ENCODE data around the gene APOL3. TPM values are rescaled to one million over a fixed set of nuclear protein-coding genes. Genes with fewer than 3 reads are reported as not detected.
"Not testable (repeated sequence)": the region's sequence is repeated elsewhere in the genome, so short reads cannot be mapped to it uniquely, and the experiment has no call there.

The APOL3 gene
- total RNA-seq, 1 experiment from 2014 or later, result not detected

GRCh38 chr22:36204632-36205015, 44.1 kb upstream of the APOL3 start:
- intact Hi-C loops (cut with micrococcal nuclease; ENCODE audit: unreplicated experiment), result no loop called here
- no TSS peak for BruUV-seq (replicated peaks)
- Histone ChIP-seq H3K4me1 (ENCODE audit: insufficient read depth, low read length, poor library complexity, severe bottlenecking) (peaks cover 10% of the 10 kb centered on the region), H3K27ac (ENCODE audit: low read depth, low read length, poor library complexity, severe bottlenecking) (no peak overlapping the region), H3K27me3 (replicated peaks; ENCODE audit: insufficient read depth, low read depth, low read length, poor library complexity) (no peaks in the 10 kb centered on the region), H3K36me3 (ENCODE audit: insufficient read depth, low read length, poor library complexity, severe bottlenecking) (no peaks in the 10 kb centered on the region), H3K4me3 (ENCODE audit: low read depth, low read length, poor library complexity, severe bottlenecking) (no peak overlapping the region), H3K9me3 (ENCODE audit: low read depth, low read length, poor library complexity, severe bottlenecking) (peaks cover 8% of the 10 kb centered on the region)
- CTCF ChIA-PET, result no interaction called here
- TF ChIP-seq, protein P1, sequence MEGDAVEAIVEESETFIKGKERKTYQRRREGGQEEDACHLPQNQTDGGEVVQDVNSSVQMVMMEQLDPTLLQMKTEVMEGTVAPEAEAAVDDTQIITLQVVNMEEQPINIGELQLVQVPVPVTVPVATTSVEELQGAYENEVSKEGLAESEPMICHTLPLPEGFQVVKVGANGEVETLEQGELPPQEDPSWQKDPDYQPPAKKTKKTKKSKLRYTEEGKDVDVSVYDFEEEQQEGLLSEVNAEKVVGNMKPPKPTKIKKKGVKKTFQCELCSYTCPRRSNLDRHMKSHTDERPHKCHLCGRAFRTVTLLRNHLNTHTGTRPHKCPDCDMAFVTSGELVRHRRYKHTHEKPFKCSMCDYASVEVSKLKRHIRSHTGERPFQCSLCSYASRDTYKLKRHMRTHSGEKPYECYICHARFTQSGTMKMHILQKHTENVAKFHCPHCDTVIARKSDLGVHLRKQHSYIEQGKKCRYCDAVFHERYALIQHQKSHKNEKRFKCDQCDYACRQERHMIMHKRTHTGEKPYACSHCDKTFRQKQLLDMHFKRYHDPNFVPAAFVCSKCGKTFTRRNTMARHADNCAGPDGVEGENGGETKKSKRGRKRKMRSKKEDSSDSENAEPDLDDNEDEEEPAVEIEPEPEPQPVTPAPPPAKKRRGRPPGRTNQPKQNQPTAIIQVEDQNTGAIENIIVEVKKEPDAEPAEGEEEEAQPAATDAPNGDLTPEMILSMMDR (conservative IDR thresholded peaks at IDR 0.05; ENCODE audit: low read depth, low read length), result 0 out of 2 replicates have a peak, but pooled peaks have one; percentile 8
- no peak for TF ChIP-seq EZH2 (IDR thresholded peaks at IDR 0.05; ENCODE audit: borderline replicate concordance, low read depth, low read length, poor library complexity, severe bottlenecking)
- no peak for DNase-seq (ENCODE audit: low spot score)
- POLR2A ChIA-PET (ENCODE audit: low non-redundant PET), result interaction anchor here (0.7 to 0.9 kb wide), 2 partner anchors 12 to 85 kb away, joined by 3 read pairs; no protein-coding TSS in a partner anchor

DNA sequence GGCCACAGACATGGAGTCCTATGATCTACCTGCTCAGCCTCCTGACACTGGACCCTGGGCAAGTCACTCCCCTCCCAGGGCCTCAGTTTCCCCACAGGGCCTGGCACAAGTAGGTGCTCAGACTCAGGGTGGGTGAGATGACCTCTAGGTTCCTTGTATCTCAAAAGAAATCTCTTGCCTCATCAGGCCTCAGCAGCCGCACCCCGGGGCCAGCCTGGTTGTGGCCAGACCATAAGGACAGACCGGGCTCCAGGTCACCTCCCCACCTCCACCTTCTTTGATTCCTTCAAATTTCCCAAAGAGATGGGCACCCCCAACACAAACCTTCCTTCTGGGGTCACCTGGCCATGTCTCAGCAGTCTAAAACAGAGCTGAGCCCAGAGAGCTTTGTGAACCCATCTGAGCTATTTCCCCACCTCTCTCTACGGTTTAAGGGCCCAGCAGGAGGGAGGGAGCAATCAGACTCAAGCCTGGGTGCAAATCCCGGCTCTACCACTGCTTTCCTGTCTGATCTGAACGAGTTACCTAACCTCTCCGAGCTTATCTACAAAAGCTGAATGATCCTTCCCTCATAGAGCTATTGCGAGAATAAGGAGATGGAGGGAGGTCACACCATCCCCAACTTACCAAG, 43.6 kb upstream of the APOL3 start:
- no peak for TF ChIP-seq EZH2 (IDR thresholded peaks at IDR 0.05; ENCODE audit: borderline replicate concordance, low read depth, low read length, poor library complexity, severe bottlenecking)
- TF ChIP-seq, protein P1 (conservative IDR thresholded peaks at IDR 0.05; ENCODE audit: low read depth, low read length), result no peak
- Histone ChIP-seq H3K4me1 (ENCODE audit: insufficient read depth, low read length, poor library complexity, severe bottlenecking) (peaks cover 10% of the 10 kb centered on the region), H3K36me3 (ENCODE audit: insufficient read depth, low read length, poor library complexity, severe bottlenecking) (no peaks in the 10 kb centered on the region), H3K4me3 (ENCODE audit: low read depth, low read length, poor library complexity, severe bottlenecking) (no peak overlapping the region), H3K27me3 (replicated peaks; ENCODE audit: insufficient read depth, low read depth, low read length, poor library complexity) (no peaks in the 10 kb centered on the region), H3K9me3 (ENCODE audit: low read depth, low read length, poor library complexity, severe bottlenecking) (peaks cover 6% of the 10 kb centered on the region), H3K27ac (ENCODE audit: low read depth, low read length, poor library complexity, severe bottlenecking) (no peak overlapping the region)
- intact Hi-C loops (cut with micrococcal nuclease; ENCODE audit: unreplicated experiment), result no loop called here
- no peak for DNase-seq (ENCODE audit: low spot score)
- POLR2A ChIA-PET (ENCODE audit: low non-redundant PET), result interaction anchor here (0.7 to 0.9 kb wide), 2 partner anchors 13 to 85 kb away, joined by 3 read pairs; no protein-coding TSS in a partner anchor
- no TSS peak for BruUV-seq (replicated peaks)
- CTCF ChIA-PET, result no interaction called here

GRCh38 chr22:36203441-36203840, 42.9 kb upstream of the APOL3 start:
- H3K4me3 ChIP-seq (ENCODE audit: low read depth, low read length, poor library complexity, severe bottlenecking); H3K27me3 ChIP-seq (replicated peaks; ENCODE audit: insufficient read depth, low read depth, low read length, poor library complexity); POLR2A ChIA-PET (ENCODE audit: low non-redundant PET); H3K27ac ChIP-seq (ENCODE audit: low read depth, low read length, poor library complexity, severe bottlenecking); H3K36me3 ChIP-seq (ENCODE audit: insufficient read depth, low read length, poor library complexity, severe bottlenecking); BruUV-seq (replicated peaks); DNase-seq (ENCODE audit: low spot score); intact Hi-C loops (cut with micrococcal nuclease; ENCODE audit: unreplicated experiment); H3K9me3 ChIP-seq (ENCODE audit: low read depth, low read length, poor library complexity, severe bottlenecking); H3K4me1 ChIP-seq (ENCODE audit: insufficient read depth, low read length, poor library complexity, severe bottlenecking): not testable (repeated sequence)
- CTCF ChIA-PET, result interaction anchor here (0.6 kb wide), 1 partner anchor 14 kb away, joined by 4 read pairs; no protein-coding TSS in a partner anchor

DNA sequence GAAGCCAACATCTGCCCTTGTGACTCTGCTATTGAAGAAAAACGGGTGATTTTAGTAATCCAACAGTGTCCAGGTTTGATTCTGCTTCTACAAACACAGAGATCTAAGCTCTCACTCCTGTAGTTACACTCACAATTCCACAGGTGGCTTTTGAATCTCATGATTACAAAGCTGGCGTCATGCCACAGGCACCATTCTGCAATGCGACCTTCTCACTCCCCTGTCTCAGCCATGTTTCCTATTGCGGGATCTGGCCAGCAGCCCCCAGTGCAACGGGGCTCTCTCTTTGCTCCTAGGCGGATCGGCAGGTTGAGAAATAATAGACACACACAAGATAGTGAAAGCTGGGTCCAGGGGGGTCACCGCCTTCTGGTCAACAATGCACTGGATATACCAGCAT, 42.4 kb upstream of the APOL3 start:
- intact Hi-C loops (cut with micrococcal nuclease; ENCODE audit: unreplicated experiment); DNase-seq (ENCODE audit: low spot score): not testable (repeated sequence)

More for the DNA sequence above, 42.4 kb upstream of the APOL3 start:
- BruUV-seq (replicated peaks); H3K27ac ChIP-seq (ENCODE audit: low read depth, low read length, poor library complexity, severe bottlenecking); H3K9me3 ChIP-seq (ENCODE audit: low read depth, low read length, poor library complexity, severe bottlenecking); POLR2A ChIA-PET (ENCODE audit: low non-redundant PET); H3K36me3 ChIP-seq (ENCODE audit: insufficient read depth, low read length, poor library complexity, severe bottlenecking); H3K4me3 ChIP-seq (ENCODE audit: low read depth, low read length, poor library complexity, severe bottlenecking); H3K27me3 ChIP-seq (replicated peaks; ENCODE audit: insufficient read depth, low read depth, low read length, poor library complexity): not testable (repeated sequence)
- CTCF ChIA-PET, result interaction anchor here (0.6 to 1.4 kb wide), 2 partner anchors 15 to 36 kb away, joined by 4 to 6 read pairs; partner anchors contain the start of gene APOL2
- peaks cover 15% of the 10 kb centered on the region for H3K4me1 ChIP-seq (ENCODE audit: insufficient read depth, low read length, poor library complexity, severe bottlenecking)
